GM18498 (cell line): ENCODE measurements around the gene MZB1.
"Not testable (repeated sequence)": the region's sequence is repeated elsewhere in the genome, so short reads cannot be mapped to it uniquely, and the experiment has no call there.

Source experiments
- ATAC-seq: cut with Tn5 transposase; IDR thresholded peaks from one replicate; pipeline ENCODE4 v1.9.1; 2021; ENCODE audit warnings: mild to moderate bottlenecking, moderate library complexity; ENCODE audit not compliant: unreplicated experiment

The MZB1 gene

DNA sequence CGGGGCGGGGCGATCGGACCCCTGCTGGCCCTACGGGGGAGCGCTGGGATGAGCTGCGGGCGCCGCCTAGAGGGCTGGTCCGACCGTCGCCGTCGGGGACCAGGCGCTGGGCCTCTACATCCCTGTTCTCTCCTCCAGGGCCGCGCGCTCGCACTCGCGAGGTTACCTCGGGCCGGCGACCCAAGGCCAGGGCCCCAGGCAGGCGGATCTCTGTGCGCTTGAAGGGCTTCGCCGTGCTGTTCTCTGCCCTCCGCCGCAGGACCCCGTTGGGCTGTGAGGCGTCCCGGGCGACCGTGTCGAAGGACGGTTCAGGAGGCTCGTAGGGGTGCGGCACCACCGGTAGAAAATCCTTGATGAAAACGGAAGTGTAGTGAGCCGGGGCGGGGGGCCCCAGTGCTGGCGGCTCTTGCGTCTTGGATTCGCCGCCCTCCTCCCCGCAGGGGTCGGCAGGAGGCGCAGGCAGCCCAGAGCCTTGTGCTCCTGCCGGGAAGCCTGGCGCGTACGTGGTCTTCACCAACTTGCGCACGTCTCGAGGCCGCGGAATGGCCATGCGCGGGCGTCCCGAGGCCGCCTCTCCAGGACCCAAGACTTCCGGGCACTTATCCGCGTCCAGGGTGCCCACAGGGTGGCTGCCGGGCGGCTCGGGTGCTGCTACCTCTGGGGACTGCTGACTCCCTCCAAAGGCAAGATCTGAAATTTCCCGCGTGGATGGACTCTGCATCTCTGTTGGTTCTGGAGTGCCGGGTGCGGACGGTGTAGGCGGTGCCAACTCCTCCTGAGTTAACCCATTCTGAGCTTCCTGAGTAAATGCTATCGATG is 3.2 kb upstream of the MZB1 start:
- peak; percentile 54 for ATAC-seq

DNA sequence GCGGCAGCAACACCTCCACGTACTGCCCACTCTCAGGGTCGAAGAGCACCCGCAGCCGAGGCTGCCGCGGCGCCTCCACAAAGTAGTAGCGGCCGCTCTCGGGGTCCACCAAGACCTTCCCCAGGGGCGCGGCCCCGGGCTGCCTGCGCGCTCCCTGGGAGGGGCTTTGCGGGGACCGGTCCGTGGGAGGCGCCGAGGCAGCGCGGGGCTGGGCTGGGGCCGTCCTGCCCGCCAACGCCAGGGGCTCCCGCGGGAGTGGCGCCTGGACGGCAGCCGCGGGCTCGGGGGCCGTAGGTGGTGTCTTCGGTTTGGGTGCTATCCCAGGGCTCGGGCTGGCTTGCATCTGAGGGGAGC is 2.6 kb upstream of the MZB1 start:
- ATAC-seq: no peak

GRCh38 chr5:139391570-139392323 is 2.0 kb upstream of the MZB1 start:
- no peak for ATAC-seq

DNA sequence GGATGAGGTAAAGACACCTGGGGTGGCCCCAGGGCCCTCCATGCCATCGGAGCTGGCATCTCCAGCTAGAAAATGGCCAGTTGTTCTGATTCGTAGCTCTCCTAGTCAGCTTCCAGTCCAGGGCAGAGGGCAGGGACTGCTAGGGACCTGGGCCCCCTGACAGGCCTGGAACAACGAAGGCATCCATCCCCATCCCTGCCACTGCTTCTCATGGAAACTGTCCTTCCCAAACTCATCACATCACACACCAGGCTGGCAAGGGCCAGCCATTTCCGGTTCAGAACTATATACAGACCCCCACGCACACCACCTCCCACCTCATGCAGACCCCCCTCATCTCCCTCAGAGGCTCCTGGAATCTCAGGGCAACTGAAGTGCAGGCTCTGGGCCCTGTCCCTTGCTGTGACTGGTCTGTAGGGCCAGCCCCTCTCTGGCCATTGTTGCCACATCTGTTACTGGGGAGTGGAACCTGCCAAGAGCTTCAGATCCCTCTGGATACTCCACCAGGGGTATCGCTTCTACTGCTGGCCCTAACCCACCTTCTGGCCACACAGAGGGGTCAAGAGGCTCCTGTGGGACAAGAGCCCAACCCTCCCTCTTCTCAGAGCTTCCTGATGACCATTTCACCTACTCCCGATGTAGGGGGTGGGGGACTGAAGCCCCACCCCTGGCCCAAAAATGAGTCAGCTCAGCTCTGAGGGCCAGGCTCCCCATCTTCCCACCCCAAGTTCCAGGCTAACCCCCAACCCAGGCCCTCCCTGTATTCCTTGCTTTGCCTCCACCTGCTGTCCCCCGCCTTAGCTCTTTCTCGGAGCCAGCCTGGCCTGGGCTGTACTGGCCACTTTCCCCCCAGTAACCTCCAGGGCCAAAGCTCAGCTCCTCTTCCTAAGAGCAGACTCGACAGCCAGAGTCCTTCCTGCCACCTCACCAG is 1.2 kb upstream of the MZB1 start:
- no peak for ATAC-seq

GRCh38 chr5:139388198-139388821 is 1.4 kb downstream of the MZB1 start:
- no peak for ATAC-seq

GRCh38 chr5:139387611-139388197 is 2.0 kb downstream of the MZB1 start:
- no peak for ATAC-seq

DNA sequence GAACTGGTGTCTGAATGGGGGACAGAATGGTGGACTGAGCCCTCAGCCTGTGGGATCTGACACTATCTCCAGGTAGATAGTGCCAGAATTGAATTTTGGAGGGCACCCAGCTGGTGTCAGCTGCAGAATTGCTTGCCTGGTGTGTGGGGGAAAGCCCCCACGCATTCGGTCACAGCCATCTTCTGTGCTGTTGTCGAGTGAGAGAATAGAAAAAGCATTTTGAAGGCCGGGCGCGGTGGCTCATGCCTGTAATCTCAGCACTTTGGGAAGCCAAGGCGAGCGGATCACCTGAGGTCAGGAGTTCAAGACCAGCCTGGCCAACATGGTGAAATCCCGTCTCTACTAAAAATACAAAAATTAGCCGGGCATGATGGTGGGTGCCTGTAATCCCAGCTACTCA is 2.8 kb downstream of the MZB1 start:
- not testable (repeated sequence) for ATAC-seq

DNA sequence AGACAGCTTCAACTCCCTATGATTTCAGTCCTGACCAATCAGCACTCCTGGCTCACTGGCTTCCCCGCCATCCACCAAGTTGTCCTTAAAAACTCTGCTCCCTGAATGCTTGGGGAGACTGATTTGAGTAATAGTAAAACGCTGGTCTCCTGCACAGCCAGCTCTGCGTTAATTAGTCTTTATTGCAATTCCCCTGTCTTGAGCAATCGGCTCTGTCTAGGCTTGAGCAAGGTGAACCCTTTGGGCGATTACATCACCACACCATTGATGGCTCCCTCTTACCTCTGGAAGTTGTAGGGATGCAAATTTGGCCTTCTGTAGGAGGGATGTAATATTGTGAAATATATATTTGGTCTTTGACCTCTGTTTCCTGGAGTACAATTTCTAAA is 3.7 kb downstream of the MZB1 start:
- no peak for ATAC-seq

GRCh38 chr5:139385061-139386049 is 4.4 kb downstream of the MZB1 start:
- no peak for ATAC-seq

DNA sequence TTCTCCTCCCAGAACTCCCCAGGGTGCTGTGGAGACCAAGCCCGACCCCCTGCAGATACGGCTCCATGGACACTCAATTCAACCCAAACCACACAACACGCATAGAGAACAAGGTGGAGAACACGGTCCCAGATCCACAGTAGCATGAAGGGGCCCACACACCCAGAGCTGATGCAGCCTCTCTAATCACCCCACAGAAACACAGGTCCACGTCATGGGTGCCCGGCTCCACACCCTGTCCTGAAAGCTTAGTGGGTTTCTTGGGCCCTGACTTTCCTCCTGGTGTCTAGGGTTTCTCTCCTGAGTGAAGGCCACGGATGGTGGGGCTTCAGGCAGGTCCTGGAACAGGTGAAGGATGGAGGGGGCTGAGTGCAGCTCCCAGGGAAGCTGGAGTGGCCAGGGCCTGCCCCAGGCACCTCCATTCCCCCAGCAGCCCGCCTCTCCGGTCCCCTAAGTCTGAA is 5.1 kb downstream of the MZB1 start:
- no peak for ATAC-seq

GRCh38 chr5:139383993-139384590 is 5.6 kb downstream of the MZB1 start:
- ATAC-seq: no peak

DNA sequence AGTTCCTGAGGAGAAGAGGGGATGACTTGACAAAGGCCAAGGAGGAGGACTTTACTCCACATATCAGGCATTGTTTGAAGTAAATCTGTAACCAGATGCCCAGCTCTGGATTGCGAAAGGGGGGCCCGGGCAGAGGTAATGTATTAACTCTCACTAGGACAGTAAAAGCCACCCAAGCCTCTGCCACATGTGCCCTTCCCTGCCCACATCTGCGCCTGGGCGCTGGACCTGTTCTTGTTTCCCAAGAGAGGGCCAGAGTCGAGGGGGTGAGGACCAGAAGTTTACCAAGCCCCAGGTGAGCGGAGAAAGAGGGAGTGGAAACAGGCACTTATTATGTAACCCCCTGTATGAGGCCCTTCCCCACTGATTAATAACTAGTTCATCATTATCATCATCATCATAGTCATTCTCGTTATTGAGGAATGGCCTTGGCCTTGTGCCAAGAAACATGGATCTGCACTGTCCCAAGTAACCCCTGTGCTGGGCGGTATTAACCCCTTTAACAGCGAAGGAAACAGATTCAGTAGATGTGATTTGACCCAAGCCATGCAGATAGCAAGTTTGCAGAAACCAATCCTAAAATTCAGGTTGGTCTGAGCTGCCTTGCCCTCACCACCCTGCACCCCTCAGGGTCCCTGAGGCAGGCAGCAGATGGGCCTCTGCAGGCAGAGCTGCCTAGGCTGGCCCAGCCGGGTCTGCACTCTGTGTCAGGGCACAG is 6.3 kb downstream of the MZB1 start, which contains the start of gene SLC23A1:
TSS of gene SLC23A1 (minus strand) at position 23 of the 718 bp plus-strand sequence. CDS start 44 bp downstream, outside the sequence.
- no peak for ATAC-seq

GRCh38 chr5:139382807-139383206 is 6.9 kb downstream of the MZB1 start:
- ATAC-seq: no peak

DNA sequence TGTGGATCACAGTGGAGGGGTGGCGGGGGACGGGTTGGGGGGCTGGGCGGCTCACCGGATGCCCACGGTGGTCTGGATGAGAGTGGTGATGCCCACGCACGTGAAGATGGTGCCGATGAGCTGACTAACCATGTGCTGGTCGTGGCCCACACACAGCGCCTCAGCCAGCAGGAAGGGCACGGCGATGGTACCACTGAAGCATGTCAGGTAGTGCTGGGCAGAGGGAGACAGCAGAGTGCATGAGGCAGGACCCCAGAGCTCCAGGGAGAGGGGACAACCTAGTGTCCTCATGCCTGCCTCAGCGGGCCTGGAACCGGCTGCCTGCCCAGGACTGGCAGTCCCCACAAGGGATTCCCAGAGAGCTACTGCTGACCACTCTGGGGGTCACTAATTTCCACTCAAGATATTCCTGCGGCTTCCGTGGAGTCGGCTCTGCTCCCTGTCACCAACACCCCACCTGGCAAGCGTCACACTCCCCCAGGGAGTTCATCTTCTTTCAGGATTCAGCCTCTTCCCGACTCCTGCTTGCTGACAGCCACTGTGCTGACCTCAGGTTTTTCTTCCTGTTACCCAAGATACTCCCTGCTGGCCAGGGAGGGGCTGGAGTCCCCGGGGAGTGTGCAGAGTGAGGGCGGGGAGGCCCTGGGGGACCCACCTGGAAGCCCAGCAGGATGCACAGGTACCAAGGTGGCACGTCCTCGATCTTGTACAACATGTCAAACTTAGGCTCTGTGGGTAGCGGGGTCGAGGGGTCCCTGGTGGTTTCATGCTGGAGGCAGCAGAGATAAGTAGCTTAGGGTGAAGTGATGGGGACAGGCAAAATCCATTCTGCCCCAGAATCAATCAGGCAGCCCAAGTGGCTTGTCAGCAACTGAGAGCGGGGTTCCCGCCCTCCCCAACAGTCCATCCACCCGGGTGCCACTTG is 7.6 kb downstream of the MZB1 start:
- no peak for ATAC-seq

- ATAC-seq: no peak
These were observed 9.9 kb downstream of the MZB1 start for GRCh38 chr5:139379626-139380449.

- no peak for ATAC-seq
These were observed 10.8 kb downstream of the MZB1 start for GRCh38 chr5:139378941-139379361.
